NCI-H774 (cell line): ENCODE results near the gene SPRR5.

Experiments used
- DNase-seq: peaks from one replicate; lab custom pipeline; 2025; lab: John Stamatoyannopoulos, UW

SPRR5 gene

GRCh38 chr1:152946248-152946647 lies 758 bp upstream of the SPRR5 start:
- DNase-seq: no peak

GRCh38 chr1:152951711-152952110 lies 4.7 kb downstream of the SPRR5 start:
- no peak for DNase-seq

GRCh38 chr1:152953761-152954160 lies 6.8 kb downstream of the SPRR5 start:
- no peak for DNase-seq

- DNase-seq: no peak
These were observed 7.4 kb downstream of the SPRR5 start for GRCh38 chr1:152954436-152954835.

GRCh38 chr1:152957561-152957960 lies 10.6 kb downstream of the SPRR5 start:
- DNase-seq: no peak

- DNase-seq: no peak
These were observed 12.3 kb downstream of the SPRR5 start for GRCh38 chr1:152959273-152959672.

DNA sequence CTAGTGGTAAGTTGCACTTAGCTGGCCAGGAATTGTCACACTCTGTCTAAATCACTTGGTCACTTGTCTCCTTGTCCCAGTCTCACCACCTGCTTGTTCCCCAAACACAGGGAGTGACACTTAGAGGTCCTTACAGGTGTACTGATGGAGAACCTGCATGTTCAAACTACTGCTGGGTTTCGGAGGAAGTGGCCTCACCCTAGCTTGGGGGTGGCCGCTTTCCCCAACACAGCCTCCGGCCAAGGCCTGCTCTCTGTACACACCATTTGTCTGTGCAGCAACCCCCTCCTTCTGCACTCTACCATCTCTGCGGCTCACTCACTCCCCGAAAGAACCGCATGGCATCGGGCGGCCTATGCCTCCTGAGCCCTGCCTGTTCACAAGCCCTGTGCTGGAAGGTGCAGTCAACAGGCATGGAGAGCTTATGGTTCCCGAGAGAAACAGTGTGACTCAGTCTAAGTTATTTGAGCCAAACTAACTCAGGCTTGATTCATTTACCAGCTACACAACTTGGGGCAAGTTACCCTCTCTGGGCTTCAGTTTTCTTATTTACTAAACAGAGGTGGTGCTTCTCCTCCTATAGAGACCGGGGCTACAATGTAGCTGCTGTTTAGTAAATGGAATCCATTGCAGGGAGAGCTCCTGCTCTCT lies 12.9 kb downstream of the SPRR5 start:
- DNase-seq: no peak

GRCh38 chr1:152960452-152961044 lies 13.5 kb downstream of the SPRR5 start:
- DNase-seq: no peak

- DNase-seq: no peak
These were observed 14.4 kb downstream of the SPRR5 start for GRCh38 chr1:152961226-152961891.

DNA sequence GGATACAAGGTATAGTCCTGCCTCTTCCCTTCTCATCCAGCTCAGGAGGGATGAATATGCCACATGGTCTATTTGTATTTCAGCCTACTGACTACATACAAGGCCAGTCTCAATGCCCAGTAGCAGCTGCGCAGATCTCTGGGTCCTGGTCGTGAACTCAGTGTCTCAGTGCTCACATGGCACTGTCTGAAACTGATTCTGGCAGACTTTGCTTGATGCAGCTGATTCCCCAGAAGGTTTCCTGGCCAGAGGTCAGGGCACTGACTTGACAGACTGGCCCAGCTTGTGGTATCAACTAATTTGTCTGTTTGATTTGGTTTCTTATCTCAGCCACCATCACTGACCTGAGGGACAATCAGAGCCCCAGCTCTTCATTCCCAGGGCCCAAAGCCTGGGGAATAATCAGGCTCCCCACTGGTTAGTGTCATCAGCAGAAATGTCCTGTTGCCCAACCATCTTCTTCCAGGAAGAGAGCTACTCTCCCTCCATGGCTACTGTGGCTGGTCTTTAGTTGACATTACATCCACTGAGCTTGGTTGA lies 15.9 kb downstream of the SPRR5 start:
- DNase-seq: no peak

DNA sequence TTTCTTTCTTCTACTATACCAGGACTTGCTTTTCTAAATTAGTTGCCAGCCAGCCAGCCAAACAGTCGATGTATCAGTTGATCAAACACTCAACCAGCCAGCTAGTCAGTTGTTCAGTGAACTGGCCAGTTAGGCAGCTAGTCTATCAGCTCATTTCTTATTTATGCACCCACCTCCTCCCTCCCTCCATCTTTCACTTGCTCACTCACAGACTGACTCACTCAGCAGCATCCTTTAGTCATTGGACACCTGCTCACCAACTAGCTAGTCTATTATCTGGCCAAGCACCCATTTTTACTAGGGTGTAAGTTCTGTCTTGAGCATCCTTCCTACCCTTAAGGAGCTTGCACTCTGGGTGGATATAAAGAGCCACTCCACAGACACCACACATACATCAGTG lies 17.5 kb downstream of the SPRR5 start:
- no peak for DNase-seq

DNA sequence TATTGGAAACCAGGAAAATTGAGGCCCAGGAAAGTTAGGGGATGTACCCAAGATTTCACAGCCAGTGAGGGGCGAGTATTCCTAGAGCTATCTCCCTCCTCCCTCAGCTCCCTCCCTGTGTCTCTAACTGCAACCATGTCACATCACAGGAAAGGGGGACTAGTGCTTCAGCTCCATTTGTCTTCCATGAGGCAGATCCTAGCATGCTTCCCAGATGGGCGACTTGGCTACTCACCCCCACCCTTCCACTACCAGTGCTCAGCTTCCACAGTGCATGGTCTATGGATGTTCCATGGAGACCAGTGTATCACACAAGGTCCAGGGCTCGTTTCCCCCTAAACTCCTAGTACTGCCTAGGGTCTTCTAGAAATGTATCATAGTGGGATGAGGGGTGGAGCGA lies 18.8 kb downstream of the SPRR5 start:
- no peak for DNase-seq

GRCh38 chr1:152967201-152967600 lies 20.2 kb downstream of the SPRR5 start:
- DNase-seq: no peak

DNA sequence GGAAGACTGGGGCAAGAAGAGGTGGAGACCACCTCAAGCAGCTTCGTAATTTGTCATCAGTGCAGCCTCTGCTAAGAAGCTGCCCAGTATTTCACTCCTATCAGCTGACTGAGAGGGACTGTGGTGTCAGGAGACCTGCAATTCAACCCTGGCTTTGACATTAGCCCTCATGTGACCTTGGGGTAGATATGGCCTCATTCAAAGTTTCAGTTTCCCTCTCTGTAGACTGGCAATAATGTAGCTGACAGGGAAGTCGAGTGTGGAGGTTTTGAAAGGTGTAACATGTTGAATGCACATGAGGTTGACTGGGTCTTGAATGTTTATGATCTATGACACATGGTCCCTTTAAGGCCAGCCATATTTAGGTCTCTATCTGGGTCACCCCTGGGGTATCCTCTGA lies 21.2 kb downstream of the SPRR5 start:
- DNase-seq: no peak

DNA sequence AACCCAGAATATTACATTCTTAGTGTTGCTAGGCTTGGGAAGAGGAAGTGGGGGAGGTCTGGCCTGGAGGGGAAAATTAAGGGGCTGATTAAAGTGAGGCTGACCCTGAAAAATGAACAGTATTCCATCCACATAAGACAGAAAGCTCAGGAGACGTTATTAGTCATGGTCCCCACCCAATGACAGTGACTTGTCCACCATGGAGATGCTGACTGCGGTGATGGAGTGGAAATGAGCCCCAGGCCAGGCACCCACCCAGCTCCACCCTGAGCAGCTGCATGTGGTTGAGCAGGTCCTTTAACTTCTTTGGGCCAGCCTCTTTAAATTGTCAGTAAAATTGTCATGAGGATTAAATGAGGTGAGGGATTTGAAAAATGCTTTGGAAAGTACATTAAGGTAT lies 22.0 kb downstream of the SPRR5 start:
- DNase-seq: no peak

DNA sequence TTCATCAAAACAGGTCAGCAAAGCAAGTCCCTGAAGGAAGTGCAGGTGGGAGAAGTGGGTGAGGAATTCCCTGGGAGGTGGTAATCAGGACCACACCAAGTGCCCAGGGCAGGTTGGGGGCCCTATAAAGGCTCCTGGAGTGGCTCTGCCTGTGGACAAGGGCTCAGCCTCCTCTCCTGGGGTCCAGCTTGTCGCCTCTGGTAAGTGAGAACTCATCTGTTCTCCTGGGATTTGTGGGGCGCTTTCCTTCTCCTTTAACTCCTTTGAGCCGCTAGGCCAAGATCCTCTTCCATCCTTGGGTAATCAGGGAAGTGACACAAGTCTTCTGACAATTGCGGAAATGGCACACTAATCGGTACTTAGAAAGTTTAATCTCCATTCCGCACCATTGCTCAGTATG lies 23.5 kb downstream of the SPRR5 start, which contains the start of gene SPRR4:
TSS of gene SPRR4 (plus strand) at position 154 of the 400 bp plus-strand sequence. CDS start 1,243 bp downstream, outside the sequence.
- no peak for DNase-seq

DNA sequence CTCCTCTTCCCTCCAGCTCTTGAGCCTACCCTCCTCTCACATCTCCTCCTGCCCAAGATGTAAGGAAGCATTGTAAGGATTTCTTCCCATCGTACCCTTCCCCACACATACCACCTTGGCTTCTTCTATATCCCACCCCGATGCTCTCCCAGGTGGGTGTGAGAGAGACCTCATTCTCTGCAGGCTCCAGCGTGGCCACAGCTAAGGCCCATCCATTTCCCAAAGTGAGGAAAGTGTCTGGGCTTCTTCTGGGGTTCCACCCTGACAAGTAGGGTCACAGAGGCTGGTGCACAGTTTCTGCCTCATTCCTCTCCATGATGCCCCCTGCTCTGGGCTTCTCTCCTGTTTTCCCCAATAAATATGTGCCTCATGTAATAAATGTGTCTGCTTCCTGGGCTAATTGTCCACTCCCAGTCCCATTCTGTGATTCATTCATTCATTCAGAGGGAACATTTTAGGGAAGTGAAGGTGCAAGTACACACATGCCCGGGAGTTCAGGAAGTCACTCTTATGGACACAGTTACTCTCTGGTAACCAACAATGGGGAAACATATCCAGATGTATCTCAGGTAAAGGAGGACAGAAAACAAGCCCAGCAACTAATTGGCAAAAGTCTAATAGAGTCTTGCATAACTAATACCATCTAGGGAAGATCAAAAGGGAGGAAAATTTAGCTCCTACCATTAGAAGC lies 25.3 kb downstream of the SPRR5 start:
- DNase-seq: no peak

DNA sequence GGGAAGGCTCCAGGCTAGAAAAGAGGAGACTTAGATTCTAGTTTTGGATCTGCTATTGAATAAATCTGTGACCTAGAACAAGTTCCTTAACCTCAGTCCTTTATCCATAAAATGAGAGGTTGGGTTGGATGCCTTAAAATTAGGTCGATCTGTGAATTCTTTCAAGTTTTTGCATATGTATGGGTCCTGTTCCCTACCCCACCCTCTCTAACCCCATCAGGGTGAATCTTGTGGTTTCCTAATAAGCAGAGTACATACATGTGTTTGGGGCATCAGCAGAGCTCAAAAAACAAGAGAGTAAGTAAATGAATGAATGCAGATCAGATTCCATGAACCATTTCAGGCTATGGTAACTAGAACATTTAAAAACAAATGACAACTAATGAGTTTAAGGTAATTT lies 29.7 kb downstream of the SPRR5 start:
- no peak for DNase-seq

DNA sequence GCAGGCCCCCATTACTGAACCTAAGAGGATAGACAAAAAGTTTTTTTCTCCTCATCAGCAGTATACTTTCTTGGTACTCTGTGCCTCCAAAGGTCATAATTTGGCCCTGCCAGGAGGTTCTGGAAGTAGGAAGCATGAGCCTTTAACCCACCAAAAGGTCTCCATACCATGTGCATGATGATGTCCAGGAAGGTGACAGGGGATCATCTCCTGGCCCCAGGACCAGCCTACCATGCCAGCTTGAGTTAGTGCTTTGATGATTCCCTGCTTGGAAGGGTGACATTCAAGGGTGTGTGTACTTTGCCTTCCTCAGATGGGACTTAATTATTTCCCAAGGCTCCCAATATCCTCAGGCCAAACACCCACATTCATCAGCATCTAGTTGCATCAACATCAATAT lies 30.6 kb downstream of the SPRR5 start:
- no peak for DNase-seq

- DNase-seq: no peak
These were observed 33.7 kb downstream of the SPRR5 start for GRCh38 chr1:152980676-152981075.

- no peak for DNase-seq
These were observed 34.3 kb downstream of the SPRR5 start for GRCh38 chr1:152981146-152981871.

GRCh38 chr1:152982076-152982475 lies 35.1 kb downstream of the SPRR5 start:
- DNase-seq: no peak
